Uterus (tissue), 4 donors: Measurements from ENCODE around the gene PDE3B. TPM values are rescaled to one million over a fixed set of nuclear protein-coding genes. Genes with fewer than 3 reads are reported as not detected.
"Not testable (repeated sequence)": the region's sequence is repeated elsewhere in the genome, so short reads cannot be mapped to it uniquely, and the experiment has no call there.

ENCODE experiments used
- DNase-seq, 2 donors: peaks; one replicate each; pipeline ENCODE4 v3.0.0-alpha.2; 2019 to 2020
- H3K27ac ChIP-seq, 2 donors: fragments of 200-600 bp; sonication (generic); 1 replicate in 1 of 2; 2 replicates in 1 of 2; pipeline ENCODE4 v1.5.1; 2016 to 2018
- H3K27me3 ChIP-seq, 2 donors: fragments of 200-600 bp; sonication (generic); one replicate each; pipeline ENCODE4 v1.5.1; 2018 to 2019; ENCODE audit warnings: control low read depth in 1 of 2
- H3K36me3 ChIP-seq, 2 donors: fragments of 200-600 bp; sonication (generic); one replicate each; pipeline ENCODE4 v1.5.1; 2019; ENCODE audit warnings: control low read depth in 1 of 2
- H3K4me1 ChIP-seq, 2 donors: fragments of 200-600 bp; sonication (generic); one replicate each; pipeline ENCODE4 v1.5.1; 2018 to 2019; ENCODE audit warnings: control low read depth in 1 of 2
- H3K4me3 ChIP-seq, 2 donors: fragments of 200-600 bp; sonication (generic); 1 replicate in 1 of 2; 2 replicates in 1 of 2; pipeline ENCODE4 v1.5.1; 2018 to 2019; ENCODE audit warnings: mild to moderate bottlenecking in 1 of 2
- H3K9me3 ChIP-seq, 2 donors: fragments of 200-600 bp; sonication (generic); one replicate each; pipeline ENCODE4 v1.5.1; 2019; ENCODE audit warnings: control low read depth in 1 of 2
- POLR2A ChIP-seq, 2 donors: fragments of 450-650 bp; IDR thresholded peaks; one replicate each; pipeline ENCODE4 v1.6.1; 2016; ENCODE audit warnings: antibody characterized with exemption in 2 of 2, mild to moderate bottlenecking in 1 of 2, moderate library complexity in 1 of 2
- intact Hi-C: fragments of 100-400 bp; cut with DNase I; formaldehyde crosslinking; loops from one replicate; pipeline ENCODE4 v1.15.1; 2023; ENCODE audit warnings: low total_unique reads
- total RNA-seq, 4 donors: library from RNA; depleted of rRNA in 3 of 4; stranded (reverse); fragments of >200 nt in 3 of 4; gene quantifications; one replicate each; pipeline versions ENCODE4 v1.1.0 to v1.2.4, GENCODE V29; 2014 to 2023
- TF ChIP-seq, protein P1 (sequence below), 4 experiments: fragments of 200-600 bp in 2 of 4; fragments of 450-650 bp in 2 of 4; sonication (generic) in 2 of 4; IDR thresholded peaks; one replicate each; pipeline ENCODE4 v1.5.1; 2016 to 2019; ENCODE audit warnings: antibody characterized with exemption in 4 of 4, mild to moderate bottlenecking in 2 of 4, moderate library complexity in 1 of 4
- donor health status: DM: yes; HTN: yes; CAD: no.

The PDE3B gene
- total RNA-seq, 4 donors from 2014 or later = 1.5 to 10.8 (median 3.9) TPM

DNA sequence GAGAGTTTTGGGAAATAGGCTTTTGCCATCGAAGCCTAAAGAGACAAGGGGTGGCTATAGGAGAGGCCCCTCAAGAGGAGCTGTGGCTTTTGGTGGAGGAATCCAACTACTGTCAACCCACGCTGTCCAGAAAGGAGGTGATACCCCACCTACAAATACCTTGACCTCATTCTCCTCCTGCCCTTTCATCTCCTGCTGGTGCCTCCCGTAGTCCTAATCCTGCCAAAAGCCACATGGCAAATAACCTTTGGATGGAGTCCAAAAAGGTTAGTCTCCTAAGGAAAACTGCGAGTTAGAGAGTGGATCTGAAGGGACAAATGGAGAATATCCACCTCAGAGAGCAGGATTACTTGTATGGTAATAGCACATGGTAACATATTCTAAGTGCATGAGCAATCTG is 112.7 kb downstream of the PDE3B start:
- Histone ChIP-seq H3K4me1 (no peaks in the 10 kb centered on the region), H3K27ac (no peak overlapping the region), H3K36me3 (no peaks in the 10 kb centered on the region), H3K4me3 (no peak overlapping the region), H3K9me3 (no peaks in the 10 kb centered on the region), H3K27me3 (no peaks in the 10 kb centered on the region)
- intact Hi-C loops = no loop called here
- no peak for DNase-seq
- no peak for TF ChIP-seq POLR2A (IDR thresholded peaks at IDR 0.05)
- TF ChIP-seq, protein P1, sequence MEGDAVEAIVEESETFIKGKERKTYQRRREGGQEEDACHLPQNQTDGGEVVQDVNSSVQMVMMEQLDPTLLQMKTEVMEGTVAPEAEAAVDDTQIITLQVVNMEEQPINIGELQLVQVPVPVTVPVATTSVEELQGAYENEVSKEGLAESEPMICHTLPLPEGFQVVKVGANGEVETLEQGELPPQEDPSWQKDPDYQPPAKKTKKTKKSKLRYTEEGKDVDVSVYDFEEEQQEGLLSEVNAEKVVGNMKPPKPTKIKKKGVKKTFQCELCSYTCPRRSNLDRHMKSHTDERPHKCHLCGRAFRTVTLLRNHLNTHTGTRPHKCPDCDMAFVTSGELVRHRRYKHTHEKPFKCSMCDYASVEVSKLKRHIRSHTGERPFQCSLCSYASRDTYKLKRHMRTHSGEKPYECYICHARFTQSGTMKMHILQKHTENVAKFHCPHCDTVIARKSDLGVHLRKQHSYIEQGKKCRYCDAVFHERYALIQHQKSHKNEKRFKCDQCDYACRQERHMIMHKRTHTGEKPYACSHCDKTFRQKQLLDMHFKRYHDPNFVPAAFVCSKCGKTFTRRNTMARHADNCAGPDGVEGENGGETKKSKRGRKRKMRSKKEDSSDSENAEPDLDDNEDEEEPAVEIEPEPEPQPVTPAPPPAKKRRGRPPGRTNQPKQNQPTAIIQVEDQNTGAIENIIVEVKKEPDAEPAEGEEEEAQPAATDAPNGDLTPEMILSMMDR (IDR thresholded peaks at IDR 0.05) = no peak

DNA sequence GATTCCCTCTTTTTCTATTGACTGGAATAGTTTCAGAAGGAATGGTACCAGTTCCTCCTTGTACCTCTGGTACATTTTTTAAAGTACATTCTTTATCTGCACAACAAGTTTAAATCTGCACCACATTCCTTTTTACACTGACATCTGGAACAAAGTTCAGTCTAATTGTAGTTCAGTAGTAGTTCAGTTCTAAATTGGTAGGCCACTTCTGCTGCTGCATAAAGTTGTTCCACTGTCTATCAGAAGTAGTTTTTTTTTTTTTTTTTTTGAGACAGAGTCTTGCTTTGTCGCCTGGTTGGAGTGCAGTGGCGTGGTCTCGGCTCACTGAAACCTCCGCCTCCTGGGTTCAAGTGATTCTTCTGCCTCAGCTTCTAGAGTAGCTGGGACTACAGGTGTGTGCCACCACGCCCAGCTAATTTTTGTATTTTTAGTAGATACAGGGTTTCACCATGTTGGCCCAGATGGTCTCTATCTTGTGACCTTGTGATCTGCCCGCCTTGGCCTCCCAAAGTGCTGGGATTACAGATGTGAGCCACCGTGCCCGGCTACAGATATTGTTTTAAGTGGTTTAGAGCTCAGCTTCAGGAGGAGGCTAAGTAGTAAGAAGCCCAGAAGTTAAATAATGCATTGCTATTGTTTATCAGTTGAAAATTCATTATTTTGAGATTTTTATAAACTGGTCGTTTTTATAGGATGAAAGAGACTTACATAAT is 115.9 kb downstream of the PDE3B start:
- H3K4me3 ChIP-seq, H3K27me3 ChIP-seq, H3K36me3 ChIP-seq, intact Hi-C loops, H3K27ac ChIP-seq, H3K4me1 ChIP-seq, DNase-seq, H3K9me3 ChIP-seq: not testable (repeated sequence)

DNA sequence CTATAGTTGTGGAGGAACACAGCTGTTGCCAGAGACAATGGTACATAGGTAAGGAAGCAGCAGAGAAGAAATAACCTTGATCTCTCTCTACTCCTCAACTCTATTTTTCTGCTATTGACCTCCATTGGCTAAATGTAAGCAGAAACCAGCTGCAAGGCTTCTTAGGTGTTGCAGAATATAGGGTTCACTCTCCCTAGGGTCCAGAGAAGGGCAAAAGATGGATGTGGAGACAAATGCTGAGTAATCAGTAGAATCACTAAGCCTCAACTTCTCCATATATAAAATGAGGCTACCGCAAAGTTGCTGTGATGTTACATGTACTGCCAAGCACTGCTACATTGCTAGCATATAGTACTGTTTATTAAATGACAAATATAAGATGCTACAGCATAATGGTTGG is 120.6 kb downstream of the PDE3B start:
- intact Hi-C loops = no loop called here
- Histone ChIP-seq H3K36me3 (no peaks in the 10 kb centered on the region), H3K4me1 (no peaks in the 10 kb centered on the region), H3K27ac (no peak overlapping the region), H3K4me3 (no peak overlapping the region), H3K9me3 (no peaks in the 10 kb centered on the region), H3K27me3 (no peaks in the 10 kb centered on the region)
- TF ChIP-seq, protein P1 (IDR thresholded peaks at IDR 0.05) = no peak
- TF ChIP-seq POLR2A (IDR thresholded peaks at IDR 0.05) = no peak
- DNase-seq = no peak

- no peaks in the 10 kb centered on the region for H3K9me3 ChIP-seq
- no peaks in the 10 kb centered on the region for H3K4me1 ChIP-seq
- no peaks in the 10 kb centered on the region for H3K36me3 ChIP-seq
- no peak for DNase-seq
- H3K27ac ChIP-seq = no peak overlapping the region
- intact Hi-C loops = no loop called here
- H3K27me3 ChIP-seq = no peaks in the 10 kb centered on the region
- no peak overlapping the region for H3K4me3 ChIP-seq
- TF ChIP-seq POLR2A (IDR thresholded peaks at IDR 0.05) = no peak
- TF ChIP-seq, protein P1 (IDR thresholded peaks at IDR 0.05) = no peak
Measured at GRCh38 chr11:14764579-14765527, 121.2 kb downstream of the PDE3B start.

GRCh38 chr11:14766585-14766984 is 123.0 kb downstream of the PDE3B start:
- Histone ChIP-seq H3K36me3 (no peaks in the 10 kb centered on the region), H3K9me3 (no peaks in the 10 kb centered on the region), H3K4me1 (no peaks in the 10 kb centered on the region), H3K27me3 (no peaks in the 10 kb centered on the region), H3K4me3 (no peak overlapping the region), H3K27ac (no peak overlapping the region)
- no peak for DNase-seq
- intact Hi-C loops = no loop called here
- TF ChIP-seq, protein P1 (IDR thresholded peaks at IDR 0.05) = no peak
- TF ChIP-seq POLR2A (IDR thresholded peaks at IDR 0.05) = no peak
